ENCODE measurements around the gene TMEM170A.

TMEM170A gene

DNA sequence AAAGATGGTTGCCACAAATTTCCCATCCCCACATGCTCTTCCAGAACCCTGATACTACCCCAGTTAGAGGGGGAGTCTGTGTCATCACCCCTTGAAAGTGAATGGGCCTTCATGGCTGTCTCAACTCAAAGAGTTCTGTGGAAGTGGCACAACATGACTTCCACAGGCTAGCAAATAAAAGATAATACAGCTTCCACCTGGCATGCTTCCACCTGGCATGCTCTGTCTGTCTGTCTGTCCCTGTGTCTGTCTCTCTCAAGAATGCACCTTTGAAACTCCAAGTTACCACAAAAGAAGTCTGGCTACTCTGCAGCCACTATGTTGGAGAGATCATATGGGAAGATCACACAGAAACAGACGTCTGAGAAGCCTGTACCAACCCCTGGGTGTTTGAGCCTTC, 66.2 kb downstream of the TMEM170A start:
- TF ChIP-seq, protein P1, sequence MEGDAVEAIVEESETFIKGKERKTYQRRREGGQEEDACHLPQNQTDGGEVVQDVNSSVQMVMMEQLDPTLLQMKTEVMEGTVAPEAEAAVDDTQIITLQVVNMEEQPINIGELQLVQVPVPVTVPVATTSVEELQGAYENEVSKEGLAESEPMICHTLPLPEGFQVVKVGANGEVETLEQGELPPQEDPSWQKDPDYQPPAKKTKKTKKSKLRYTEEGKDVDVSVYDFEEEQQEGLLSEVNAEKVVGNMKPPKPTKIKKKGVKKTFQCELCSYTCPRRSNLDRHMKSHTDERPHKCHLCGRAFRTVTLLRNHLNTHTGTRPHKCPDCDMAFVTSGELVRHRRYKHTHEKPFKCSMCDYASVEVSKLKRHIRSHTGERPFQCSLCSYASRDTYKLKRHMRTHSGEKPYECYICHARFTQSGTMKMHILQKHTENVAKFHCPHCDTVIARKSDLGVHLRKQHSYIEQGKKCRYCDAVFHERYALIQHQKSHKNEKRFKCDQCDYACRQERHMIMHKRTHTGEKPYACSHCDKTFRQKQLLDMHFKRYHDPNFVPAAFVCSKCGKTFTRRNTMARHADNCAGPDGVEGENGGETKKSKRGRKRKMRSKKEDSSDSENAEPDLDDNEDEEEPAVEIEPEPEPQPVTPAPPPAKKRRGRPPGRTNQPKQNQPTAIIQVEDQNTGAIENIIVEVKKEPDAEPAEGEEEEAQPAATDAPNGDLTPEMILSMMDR (IDR thresholded peaks at IDR 0.05; ENCODE audit: low read depth, low read length), result no peak
- no peak for TF ChIP-seq EZH2phosphoT487 (IDR thresholded peaks at IDR 0.05; ENCODE audit: low read depth)
- Histone ChIP-seq H3K27ac (ENCODE audit: low read length) (no peak overlapping the region), H3K36me3 (replicated peaks; ENCODE audit: low read depth, low read length) (peaks cover 7% of the 10 kb centered on the region), H3K9me3 (ENCODE audit: insufficient read depth, low read length) (no peaks in the 10 kb centered on the region), H3K27me3 (ENCODE audit: low read depth, low read length) (no peaks in the 10 kb centered on the region), H3K79me2 (ENCODE audit: low read length) (no peaks in the 10 kb centered on the region), H2AFZ (ENCODE audit: low read depth, low read length) (no peak overlapping the region), H4K20me1 (ENCODE audit: insufficient read depth, low read length) (no peaks in the 10 kb centered on the region; the same call in 1 of the 2 replicates), H3K4me2 (ENCODE audit: low read length) (no peak overlapping the region), H3K4me3 (ENCODE audit: low read length) (no peak overlapping the region), H3K9ac (ENCODE audit: low read length) (no peak overlapping the region), H3K4me1 (ENCODE audit: low read length) (no peaks in the 10 kb centered on the region)

DNA sequence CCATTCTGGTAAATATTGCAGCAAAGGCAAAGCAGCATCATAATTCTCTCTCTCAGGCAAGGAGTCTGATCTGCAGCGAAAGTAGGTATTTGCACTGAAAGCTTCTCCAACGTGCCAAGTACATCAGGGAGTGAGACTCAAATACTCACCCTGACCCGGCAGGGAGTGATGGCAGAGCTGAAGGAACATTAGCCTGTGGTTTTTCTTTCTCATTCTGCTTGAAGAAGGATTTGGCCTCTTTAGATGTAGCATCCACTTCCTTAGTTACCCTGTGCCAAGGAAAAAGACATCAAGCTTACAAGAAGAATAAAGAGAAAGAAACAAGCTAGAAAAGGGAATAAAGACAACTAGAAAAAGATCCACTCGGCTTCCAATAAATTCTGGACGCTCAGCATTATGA, 69.5 kb downstream of the TMEM170A start:
- H3K4me3 ChIP-seq (ENCODE audit: low read length), result no peak overlapping the region
- H3K27ac ChIP-seq (ENCODE audit: low read length), result no peak overlapping the region
- no peak overlapping the region for H2AFZ ChIP-seq (ENCODE audit: low read depth, low read length)
- no peak overlapping the region for H3K9ac ChIP-seq (ENCODE audit: low read length)
- peaks cover 9% of the 10 kb centered on the region; the same call in 1 of the 2 replicates for H4K20me1 ChIP-seq (ENCODE audit: insufficient read depth, low read length)
- no peak overlapping the region for H3K4me2 ChIP-seq (ENCODE audit: low read length)
- no peak for TF ChIP-seq EZH2phosphoT487 (IDR thresholded peaks at IDR 0.05; ENCODE audit: low read depth)
- no peaks in the 10 kb centered on the region for H3K4me1 ChIP-seq (ENCODE audit: low read length)
- H3K9me3 ChIP-seq (ENCODE audit: insufficient read depth, low read length), result no peaks in the 10 kb centered on the region
- peaks cover 23% of the 10 kb centered on the region for H3K36me3 ChIP-seq (replicated peaks; ENCODE audit: low read depth, low read length)
- H3K79me2 ChIP-seq (ENCODE audit: low read length), result no peaks in the 10 kb centered on the region
- H3K27me3 ChIP-seq (ENCODE audit: low read depth, low read length), result no peaks in the 10 kb centered on the region

Measured in OCI-LY3 (cell line).